SK-N-SH (cell line): ENCODE data around the gene ECHDC1. TPM values are rescaled to one million over a fixed set of nuclear protein-coding genes. Genes with fewer than 3 reads are reported as not detected.

Experiments used
- CTCF ChIA-PET: fragments of 300-600, 350-600 bp; formaldehyde crosslinking; extraction: SDS; loops from one replicate; lab custom pipeline; 2021; lab: Yijun Ruan, JAX
- POLR2A ChIA-PET: fragments of 350-600 bp; sonication (Branson Sonifier 250); formaldehyde crosslinking; extraction: SDS; loops from one replicate; lab custom pipeline; 2020; ENCODE audit warnings: antibody characterized with exemption, inconsistent platforms; lab: Yijun Ruan, JAX
- DNase-seq: peaks from one replicate; pipeline ENCODE4 v3.0.0; 2012
- H2AFZ ChIP-seq: fragments of 200-600 bp; sonication (generic); 2 replicates; pipeline ENCODE4 v1.8.1; 2016; ENCODE audit warnings: antibody characterized with exemption, mild to moderate bottlenecking, low read depth
- H3F3A ChIP-seq: fragments of 200-600 bp; sonication (generic); replicated peaks from 2 replicates; pipeline ENCODE3; 2016; ENCODE audit warnings: antibody characterized with exemption, mild to moderate bottlenecking; ENCODE audit not compliant: insufficient read depth
- H3K27ac ChIP-seq, 2 experiments: fragments of 200-500 bp in 1 of 2; fragments of 200-600 bp in 1 of 2; sonication (Bioruptor generic) in 1 of 2; sonication (generic), shearing (Covaris generic) in 1 of 2; 2 replicates each; pipeline versions ENCODE4 v1.5.1 to v1.6.1; 2014 to 2016; ENCODE audit warnings: low read depth in 2 of 2, inconsistent platforms in 1 of 2, low read length in 1 of 2, mild to moderate bottlenecking in 1 of 2, mixed read lengths in 1 of 2
- H3K27me3 ChIP-seq: fragments of 200-600 bp; sonication (generic), shearing (Covaris generic); 2 replicates; pipeline ENCODE4 v1.6.1; 2016; ENCODE audit warnings: mixed run types; ENCODE audit not compliant: insufficient read depth
- H3K36me3 ChIP-seq, 2 experiments: fragments of 200-500 bp in 1 of 2; fragments of 200-600 bp in 1 of 2; sonication (Bioruptor generic) in 1 of 2; sonication (generic) in 1 of 2; replicated peaks in 1 of 2; 2 replicates each; pipeline versions ENCODE3 to v1.5.1; 2014 to 2016; ENCODE audit warnings: low read length in 1 of 2, mild to moderate bottlenecking in 1 of 2; ENCODE audit not compliant: insufficient read depth in 2 of 2, control insufficient read depth in 1 of 2
- H3K4me1 ChIP-seq, 2 experiments: fragments of 200-500 bp in 1 of 2; fragments of 200-600 bp in 1 of 2; sonication (Bioruptor generic) in 1 of 2; sonication (generic), shearing (Covaris generic) in 1 of 2; 2 replicates each; pipeline versions ENCODE4 v1.5.1 to v1.6.1; 2014 to 2016; ENCODE audit warnings: low read depth in 1 of 2, low read length in 1 of 2, mixed run types in 1 of 2; ENCODE audit not compliant: insufficient read depth in 2 of 2, control insufficient read depth in 1 of 2
- H3K4me2 ChIP-seq: fragments of 200-600 bp; sonication (generic), shearing (Covaris generic); 2 replicates; pipeline ENCODE4 v1.6.1; 2017; ENCODE audit warnings: mixed run types
- H3K4me3 ChIP-seq, 2 experiments: fragments of 200-500 bp in 1 of 2; fragments of 200-600 bp in 1 of 2; sonication (Bioruptor generic) in 1 of 2; sonication (generic), shearing (Covaris generic) in 1 of 2; 2 replicates each; pipeline versions ENCODE4 v1.5.1 to v1.8.1; 2014 to 2016; ENCODE audit warnings: low read depth in 2 of 2, inconsistent platforms in 1 of 2, low read length in 1 of 2, mild to moderate bottlenecking in 1 of 2, mixed read lengths in 1 of 2, moderate library complexity in 1 of 2
- H3K79me2 ChIP-seq: fragments of 200-600 bp; sonication (generic); 2 replicates; pipeline ENCODE4 v1.8.1; 2017; ENCODE audit warnings: mild to moderate bottlenecking; ENCODE audit not compliant: insufficient read depth
- H3K9ac ChIP-seq: fragments of 200-600 bp; sonication (generic); 2 replicates; pipeline ENCODE4 v1.6.1; 2017; ENCODE audit warnings: mixed run types
- H3K9me2 ChIP-seq: fragments of 200-600 bp; sonication (generic); 2 replicates; pipeline ENCODE4 v1.6.1; 2017; ENCODE audit warnings: mixed run types
- H3K9me3 ChIP-seq: fragments of 200-600 bp; sonication (generic); 2 replicates; pipeline ENCODE4 v1.6.1; 2017; ENCODE audit warnings: mixed run types, mild to moderate bottlenecking, moderate library complexity
- H4K20me1 ChIP-seq: fragments of 200-600 bp; sonication (generic); 2 replicates; pipeline ENCODE4 v1.6.1; 2017; ENCODE audit warnings: mild to moderate bottlenecking, mixed run types; ENCODE audit not compliant: insufficient read depth
- CHD2 ChIP-seq: fragments of 150-350 bp; IDR thresholded peaks from 2 replicates; pipeline ENCODE4 v1.6.1; 2018; ENCODE audit warnings: low read length; ENCODE audit not compliant: partially characterized antibody
- ELF1 ChIP-seq: IDR thresholded peaks from 2 replicates; pipeline ENCODE4 v1.4.0; 2012
- EP300 ChIP-seq, 2 experiments: IDR thresholded peaks; 2 replicates each; pipeline versions ENCODE4 v1.4.0 to v1.6.1; 2012; ENCODE audit warnings: borderline replicate concordance in 1 of 2, low read depth in 1 of 2, low read length in 1 of 2
- FOXJ3 ChIP-seq: sonication (generic); formaldehyde crosslinking; IDR thresholded peaks from 2 replicates; pipeline ENCODE4 v1.5.1; 2020; ENCODE audit warnings: mild to moderate bottlenecking, missing genetic modification reagents
- GATA2 ChIP-seq: sonication (generic); formaldehyde crosslinking; IDR thresholded peaks from 2 replicates; pipeline ENCODE4 v1.5.0; 2020; ENCODE audit warnings: mild to moderate bottlenecking, missing genetic modification reagents
- IRF3 ChIP-seq: fragments of 150-350 bp; IDR thresholded peaks from 2 replicates; pipeline ENCODE4 v1.6.1; 2016; ENCODE audit warnings: mild to moderate bottlenecking, low read depth, low read length
- JUND ChIP-seq: IDR thresholded peaks from 2 replicates; pipeline ENCODE4 v1.4.0; 2012
- RCOR1 ChIP-seq: fragments of 150-350 bp; IDR thresholded peaks from 2 replicates; pipeline ENCODE4 v1.6.1; 2017; ENCODE audit warnings: antibody characterized with exemption, low read length
- SIN3A ChIP-seq: IDR thresholded peaks from 2 replicates; pipeline ENCODE4 v1.6.1; 2012; ENCODE audit warnings: low read depth, mild to moderate bottlenecking, low read length, moderate library complexity, borderline replicate concordance
- TAF1 ChIP-seq: IDR thresholded peaks from 2 replicates; pipeline ENCODE4 v1.6.1; 2012; ENCODE audit warnings: low read depth, mild to moderate bottlenecking, low read length, moderate library complexity, borderline replicate concordance
- TCF12 ChIP-seq: IDR thresholded peaks from 2 replicates; pipeline ENCODE4 v1.4.0; 2012
- TEAD4 ChIP-seq: IDR thresholded peaks from 2 replicates; pipeline ENCODE4 v1.4.0; 2012; ENCODE audit warnings: mild to moderate bottlenecking, borderline replicate concordance; ENCODE audit not compliant: insufficient read depth
- YY1 ChIP-seq: IDR thresholded peaks from 2 replicates; pipeline ENCODE4 v1.4.0; 2012; ENCODE audit warnings: low read depth, mild to moderate bottlenecking
- whole genome bisulfite sequencing: methylation state at CpG from one replicate; pipeline ENCODE4 v1.1.6; 2017; ENCODE audit warnings: low lambda C conversion rate; 5-methylcytosine and 5-hydroxymethylcytosine counted together
- polyA plus RNA-seq, 3 experiments: library from polyadenylated mRNA; depleted of rRNA; stranded (reverse); fragments of >200 nt; gene quantifications; 2 replicates each; pipeline ENCODE4 v1.2.3, GENCODE V29; 2012
- TF ChIP-seq, protein P1 (sequence below): IDR thresholded peaks from 2 replicates; pipeline ENCODE4 v1.4.0; 2012; ENCODE audit warnings: low read depth, borderline replicate concordance
- TF ChIP-seq, protein P2 (sequence below): IDR thresholded peaks from 2 replicates; pipeline ENCODE4 v1.6.1; 2012; ENCODE audit warnings: mild to moderate bottlenecking, low read depth, low read length, moderate library complexity
- TF ChIP-seq, protein P3 (sequence below): IDR thresholded peaks from 2 replicates; pipeline ENCODE4 v1.4.0; 2012; ENCODE audit warnings: low read depth, borderline replicate concordance
- TF ChIP-seq, protein P4 (sequence below): IDR thresholded peaks from 2 replicates; pipeline ENCODE4; 2012

ECHDC1 gene
- polyA plus RNA-seq, 1 of the 3 experiments (the other 2 are of a cell fraction) = 23.3 TPM

- H3F3A ChIP-seq = peaks cover 10% of the 10 kb centered on the region
- H3K4me2 ChIP-seq = no peak overlapping the region
- no peaks in the 10 kb centered on the region; the same call in 1 of the 2 replicates for H3K27me3 ChIP-seq
- H3K27ac ChIP-seq = no peak overlapping the region
- DNase-seq = no peak
- H4K20me1 ChIP-seq = peaks cover 6% of the 10 kb centered on the region; the same call in 1 of the 2 replicates
- no peaks in the 10 kb centered on the region for H3K9me2 ChIP-seq
- H3K4me1 ChIP-seq = no peaks in the 10 kb centered on the region; a peak in 2 of 4 replicates
- CTCF ChIA-PET = interaction anchor here (0.9 to 1.2 kb wide), 3 partner anchors 17 to 276 kb away, joined by 3 to 4 read pairs (median 4); no protein-coding TSS in a partner anchor
- H3K9ac ChIP-seq = no peak overlapping the region
- H3K4me3 ChIP-seq = no peak overlapping the region
- 65% methylated on average over 4 of the region's 4 CpGs for WGBS
- H3K9me3 ChIP-seq = no peaks in the 10 kb centered on the region
- no peaks in the 10 kb centered on the region for H3K36me3 ChIP-seq
- peaks cover 15% of the 10 kb centered on the region for H3K79me2 ChIP-seq
- no peak overlapping the region for H2AFZ ChIP-seq
- TF ChIP-seq TEAD4 (no peak), JUND (no peak), YY1 (no peak), TAF1 (no peak), TCF12 (no peak), CHD2 (no peak), RCOR1 (no peak)
- TF ChIP-seq, protein P1, sequence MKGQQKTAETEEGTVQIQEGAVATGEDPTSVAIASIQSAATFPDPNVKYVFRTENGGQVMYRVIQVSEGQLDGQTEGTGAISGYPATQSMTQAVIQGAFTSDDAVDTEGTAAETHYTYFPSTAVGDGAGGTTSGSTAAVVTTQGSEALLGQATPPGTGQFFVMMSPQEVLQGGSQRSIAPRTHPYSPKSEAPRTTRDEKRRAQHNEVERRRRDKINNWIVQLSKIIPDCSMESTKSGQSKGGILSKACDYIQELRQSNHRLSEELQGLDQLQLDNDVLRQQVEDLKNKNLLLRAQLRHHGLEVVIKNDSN = no peak
- TF ChIP-seq, protein P2, sequence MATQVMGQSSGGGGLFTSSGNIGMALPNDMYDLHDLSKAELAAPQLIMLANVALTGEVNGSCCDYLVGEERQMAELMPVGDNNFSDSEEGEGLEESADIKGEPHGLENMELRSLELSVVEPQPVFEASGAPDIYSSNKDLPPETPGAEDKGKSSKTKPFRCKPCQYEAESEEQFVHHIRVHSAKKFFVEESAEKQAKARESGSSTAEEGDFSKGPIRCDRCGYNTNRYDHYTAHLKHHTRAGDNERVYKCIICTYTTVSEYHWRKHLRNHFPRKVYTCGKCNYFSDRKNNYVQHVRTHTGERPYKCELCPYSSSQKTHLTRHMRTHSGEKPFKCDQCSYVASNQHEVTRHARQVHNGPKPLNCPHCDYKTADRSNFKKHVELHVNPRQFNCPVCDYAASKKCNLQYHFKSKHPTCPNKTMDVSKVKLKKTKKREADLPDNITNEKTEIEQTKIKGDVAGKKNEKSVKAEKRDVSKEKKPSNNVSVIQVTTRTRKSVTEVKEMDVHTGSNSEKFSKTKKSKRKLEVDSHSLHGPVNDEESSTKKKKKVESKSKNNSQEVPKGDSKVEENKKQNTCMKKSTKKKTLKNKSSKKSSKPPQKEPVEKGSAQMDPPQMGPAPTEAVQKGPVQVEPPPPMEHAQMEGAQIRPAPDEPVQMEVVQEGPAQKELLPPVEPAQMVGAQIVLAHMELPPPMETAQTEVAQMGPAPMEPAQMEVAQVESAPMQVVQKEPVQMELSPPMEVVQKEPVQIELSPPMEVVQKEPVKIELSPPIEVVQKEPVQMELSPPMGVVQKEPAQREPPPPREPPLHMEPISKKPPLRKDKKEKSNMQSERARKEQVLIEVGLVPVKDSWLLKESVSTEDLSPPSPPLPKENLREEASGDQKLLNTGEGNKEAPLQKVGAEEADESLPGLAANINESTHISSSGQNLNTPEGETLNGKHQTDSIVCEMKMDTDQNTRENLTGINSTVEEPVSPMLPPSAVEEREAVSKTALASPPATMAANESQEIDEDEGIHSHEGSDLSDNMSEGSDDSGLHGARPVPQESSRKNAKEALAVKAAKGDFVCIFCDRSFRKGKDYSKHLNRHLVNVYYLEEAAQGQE = no peak
- POLR2A ChIA-PET = no interaction called here
These were observed 79.9 kb downstream of the ECHDC1 start for GRCh38 chr6:127263481-127263880.

DNA sequence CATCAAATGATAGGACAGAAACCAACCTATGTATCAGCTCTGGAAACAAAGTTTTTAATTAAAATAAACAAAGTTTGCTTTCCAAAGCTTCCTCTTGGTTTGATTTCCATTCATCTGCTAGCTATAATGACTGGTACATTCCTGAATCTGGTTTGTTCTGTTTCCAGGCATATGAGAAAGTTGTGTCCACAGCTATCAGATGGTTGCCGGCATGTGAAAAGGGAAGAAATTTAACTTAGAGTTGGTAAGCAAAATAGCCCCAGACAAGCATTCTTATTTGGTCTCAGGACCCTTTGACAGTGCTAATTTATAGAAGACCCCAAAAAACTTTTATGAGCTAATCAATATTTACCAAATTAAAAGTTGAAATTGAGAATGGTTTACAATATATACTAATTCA, 80.5 kb downstream of the ECHDC1 start:
- Histone ChIP-seq H3K9me2 (no peaks in the 10 kb centered on the region), H4K20me1 (no peaks in the 10 kb centered on the region; the same call in 1 of the 2 replicates), H3K9me3 (no peaks in the 10 kb centered on the region), H3F3A (peaks cover 8% of the 10 kb centered on the region)
- no peak for TF ChIP-seq ELF1
- TF ChIP-seq, protein P3, sequence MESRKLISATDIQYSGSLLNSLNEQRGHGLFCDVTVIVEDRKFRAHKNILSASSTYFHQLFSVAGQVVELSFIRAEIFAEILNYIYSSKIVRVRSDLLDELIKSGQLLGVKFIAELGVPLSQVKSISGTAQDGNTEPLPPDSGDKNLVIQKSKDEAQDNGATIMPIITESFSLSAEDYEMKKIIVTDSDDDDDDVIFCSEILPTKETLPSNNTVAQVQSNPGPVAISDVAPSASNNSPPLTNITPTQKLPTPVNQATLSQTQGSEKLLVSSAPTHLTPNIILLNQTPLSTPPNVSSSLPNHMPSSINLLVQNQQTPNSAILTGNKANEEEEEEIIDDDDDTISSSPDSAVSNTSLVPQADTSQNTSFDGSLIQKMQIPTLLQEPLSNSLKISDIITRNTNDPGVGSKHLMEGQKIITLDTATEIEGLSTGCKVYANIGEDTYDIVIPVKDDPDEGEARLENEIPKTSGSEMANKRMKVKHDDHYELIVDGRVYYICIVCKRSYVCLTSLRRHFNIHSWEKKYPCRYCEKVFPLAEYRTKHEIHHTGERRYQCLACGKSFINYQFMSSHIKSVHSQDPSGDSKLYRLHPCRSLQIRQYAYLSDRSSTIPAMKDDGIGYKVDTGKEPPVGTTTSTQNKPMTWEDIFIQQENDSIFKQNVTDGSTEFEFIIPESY = no peak
- no peak for TF ChIP-seq GATA2
- no peak for TF ChIP-seq FOXJ3 (CRISPR knock-in tag)
- TF ChIP-seq IRF3 = no peak
- TF ChIP-seq EP300 (IDR thresholded peaks at IDR 0.05; ENCODE audit: borderline replicate concordance in 1 of 2, low read depth in 1 of 2, low read length in 1 of 2) = no peak
- TF ChIP-seq, protein P4, sequence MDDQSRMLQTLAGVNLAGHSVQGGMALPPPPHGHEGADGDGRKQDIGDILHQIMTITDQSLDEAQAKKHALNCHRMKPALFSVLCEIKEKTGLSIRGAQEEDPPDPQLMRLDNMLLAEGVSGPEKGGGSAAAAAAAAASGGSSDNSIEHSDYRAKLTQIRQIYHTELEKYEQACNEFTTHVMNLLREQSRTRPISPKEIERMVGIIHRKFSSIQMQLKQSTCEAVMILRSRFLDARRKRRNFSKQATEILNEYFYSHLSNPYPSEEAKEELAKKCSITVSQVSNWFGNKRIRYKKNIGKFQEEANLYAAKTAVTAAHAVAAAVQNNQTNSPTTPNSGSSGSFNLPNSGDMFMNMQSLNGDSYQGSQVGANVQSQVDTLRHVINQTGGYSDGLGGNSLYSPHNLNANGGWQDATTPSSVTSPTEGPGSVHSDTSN = no peak
- TF ChIP-seq JUND = no peak
- TF ChIP-seq YY1 = no peak
- no peak for TF ChIP-seq SIN3A
- TF ChIP-seq, all 33 proteins: peak for 0
- Histone ChIP-seq H3K9ac (no peak overlapping the region), H3K27me3 (no peaks in the 10 kb centered on the region; the same call in 1 of the 2 replicates), H3K27ac (no peak overlapping the region), H3K4me2 (no peak overlapping the region), H3K36me3 (no peaks in the 10 kb centered on the region), H3K79me2 (peaks cover 9% of the 10 kb centered on the region), H3K4me3 (no peak overlapping the region), H2AFZ (no peak overlapping the region), H3K4me1 (no peaks in the 10 kb centered on the region; a peak in 1 of 4 replicates)
- POLR2A ChIA-PET = no interaction called here
- no peak for DNase-seq
- CTCF ChIA-PET = interaction anchor here (0.9 to 1.2 kb wide), 3 partner anchors 38 to 276 kb away, joined by 3 to 4 read pairs (median 3); no protein-coding TSS in a partner anchor
- WGBS = 50% methylated on average over 1 of the region's 1 CpG
